Right lobe of liver (tissue), 6 donors: ENCODE measurements around the gene PRR20G. TPM values are rescaled to one million over a fixed set of nuclear protein-coding genes. Genes with fewer than 3 reads are reported as not detected.

Experiments
- ATAC-seq, 4 donors: fragments of 200-7000 bp; cut with Tn5 transposase; one replicate each; pipeline ENCODE4 v1.9.1; 2020; ENCODE audit warnings: mild to moderate bottlenecking in 4 of 4, moderate library complexity in 4 of 4
- DNase-seq, 3 donors: peaks; one replicate each; pipeline ENCODE4 v3.0.0-alpha.2; 2020
- H3K27ac ChIP-seq, 3 donors: fragments of 200-600 bp; one replicate each; pipeline ENCODE4 v1.8.0; 2022
- H3K27me3 ChIP-seq, 2 donors: fragments of 200-600 bp; one replicate each; pipeline ENCODE4 v1.8.0; 2022
- H3K36me3 ChIP-seq, 4 donors: fragments of 200-600 bp; sonication (generic) in 1 of 4; one replicate each; pipeline versions ENCODE4 v1.5.1 to v1.8.0; 2017 to 2022; ENCODE audit warnings: control low read depth in 1 of 4
- H3K4me1 ChIP-seq, 4 donors: fragments of 200-600 bp; sonication (generic) in 1 of 4; one replicate each; pipeline versions ENCODE4 v1.5.1 to v1.8.0; 2017 to 2022; ENCODE audit warnings: control low read depth in 1 of 4
- H3K4me3 ChIP-seq, 3 donors: fragments of 200-600 bp; one replicate each; pipeline ENCODE4 v1.8.0; 2022
- H3K9me3 ChIP-seq, 4 donors: fragments of 200-600 bp; sonication (generic) in 1 of 4; one replicate each; pipeline versions ENCODE4 v1.5.1 to v1.8.0; 2017 to 2022; ENCODE audit warnings: control low read depth in 1 of 4
- POLR2A ChIP-seq: fragments of 450-650 bp; IDR thresholded peaks from one replicate; pipeline ENCODE4 v1.6.1; 2017; ENCODE audit warnings: antibody characterized with exemption, mild to moderate bottlenecking
- WGBS: methylation state at CpG from one replicate; pipeline ENCODE4 v1.1.6; 2018; ENCODE audit warnings: low coverage, low lambda C conversion rate; ENCODE audit not compliant: insufficient coverage; ENCODE audit errors: missing lambda C conversion rate; 5-methylcytosine and 5-hydroxymethylcytosine counted together
- intact Hi-C, 2 donors: fragments of 100-400 bp; cut with DNase I; formaldehyde crosslinking; loops; one replicate each; pipeline versions ENCODE4 v1.11.2 to v1.14.1; 2022
- total RNA-seq, 6 experiments: library from RNA; depleted of rRNA in 2 of 6; stranded (reverse); fragments of >200 nt in 2 of 6; fragmentation: NEBNext Ultra II Directional in 3 of 6; extraction: Animal tissue kit (Norgen Biotek cat#: 25700) in 3 of 6; gene quantifications; one replicate each; pipeline versions ENCODE4 v1.1.0 to v1.2.4, GENCODE V29; 2016 to 2023
- TF ChIP-seq, protein P1 (sequence below), 4 donors: fragments of 200-600 bp in 3 of 4; fragments of 450-650 bp in 1 of 4; IDR thresholded peaks; one replicate each; pipeline versions ENCODE4 v1.5.1 to v1.8.0; 2016 to 2022; ENCODE audit warnings: antibody characterized with exemption in 4 of 4, mild to moderate bottlenecking in 2 of 4
- donor health status: DM: no; HTN: yes; CAD: no.
- donor health status: DM: no; HTN: no; CAD: no.
- donor health status: DM: no; HTN: no; CAD: no.
- donor health status: DM: no; HTN: yes; CAD: no.
- donor health status: DM: no; HTN: yes; CAD: no.

The PRR20G gene
- total RNA-seq, 6 experiments from 2014 or later: not detected

DNA sequence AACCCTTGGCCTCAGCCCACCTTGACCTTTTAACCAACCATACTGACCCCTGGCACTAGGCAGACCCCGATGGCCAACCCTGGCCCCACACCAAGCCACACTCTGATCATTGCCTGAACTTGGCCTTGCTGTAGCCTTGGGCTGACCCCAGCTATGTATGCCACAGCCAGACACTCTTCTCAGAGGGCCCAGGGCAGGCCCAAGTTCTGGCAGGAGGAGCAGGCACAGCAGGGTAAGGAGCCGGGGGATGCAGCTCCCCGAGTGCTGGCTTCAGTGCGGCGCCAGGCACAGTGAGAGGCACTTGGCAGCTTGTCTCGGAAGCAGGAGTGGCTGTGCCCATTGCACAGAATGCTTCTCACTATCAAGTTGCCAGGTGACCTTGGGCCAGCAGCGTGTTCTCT is 22.3 kb downstream of the PRR20G start:
- ATAC-seq: no peak
- TF ChIP-seq, protein P1, sequence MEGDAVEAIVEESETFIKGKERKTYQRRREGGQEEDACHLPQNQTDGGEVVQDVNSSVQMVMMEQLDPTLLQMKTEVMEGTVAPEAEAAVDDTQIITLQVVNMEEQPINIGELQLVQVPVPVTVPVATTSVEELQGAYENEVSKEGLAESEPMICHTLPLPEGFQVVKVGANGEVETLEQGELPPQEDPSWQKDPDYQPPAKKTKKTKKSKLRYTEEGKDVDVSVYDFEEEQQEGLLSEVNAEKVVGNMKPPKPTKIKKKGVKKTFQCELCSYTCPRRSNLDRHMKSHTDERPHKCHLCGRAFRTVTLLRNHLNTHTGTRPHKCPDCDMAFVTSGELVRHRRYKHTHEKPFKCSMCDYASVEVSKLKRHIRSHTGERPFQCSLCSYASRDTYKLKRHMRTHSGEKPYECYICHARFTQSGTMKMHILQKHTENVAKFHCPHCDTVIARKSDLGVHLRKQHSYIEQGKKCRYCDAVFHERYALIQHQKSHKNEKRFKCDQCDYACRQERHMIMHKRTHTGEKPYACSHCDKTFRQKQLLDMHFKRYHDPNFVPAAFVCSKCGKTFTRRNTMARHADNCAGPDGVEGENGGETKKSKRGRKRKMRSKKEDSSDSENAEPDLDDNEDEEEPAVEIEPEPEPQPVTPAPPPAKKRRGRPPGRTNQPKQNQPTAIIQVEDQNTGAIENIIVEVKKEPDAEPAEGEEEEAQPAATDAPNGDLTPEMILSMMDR (IDR thresholded peaks at IDR 0.05): no peak
- no peak for TF ChIP-seq POLR2A
- no peak for DNase-seq
- no peak overlapping the region for H3K4me3 ChIP-seq
- no peak overlapping the region for H3K27ac ChIP-seq
- WGBS: 68% methylated on average over 2 of the region's 7 CpGs
- intact Hi-C loops: no loop called here
- H3K36me3 ChIP-seq: no peaks in the 10 kb centered on the region
- no peaks in the 10 kb centered on the region for H3K4me1 ChIP-seq
- no peaks in the 10 kb centered on the region for H3K27me3 ChIP-seq
- H3K9me3 ChIP-seq: no peaks in the 10 kb centered on the region

DNA sequence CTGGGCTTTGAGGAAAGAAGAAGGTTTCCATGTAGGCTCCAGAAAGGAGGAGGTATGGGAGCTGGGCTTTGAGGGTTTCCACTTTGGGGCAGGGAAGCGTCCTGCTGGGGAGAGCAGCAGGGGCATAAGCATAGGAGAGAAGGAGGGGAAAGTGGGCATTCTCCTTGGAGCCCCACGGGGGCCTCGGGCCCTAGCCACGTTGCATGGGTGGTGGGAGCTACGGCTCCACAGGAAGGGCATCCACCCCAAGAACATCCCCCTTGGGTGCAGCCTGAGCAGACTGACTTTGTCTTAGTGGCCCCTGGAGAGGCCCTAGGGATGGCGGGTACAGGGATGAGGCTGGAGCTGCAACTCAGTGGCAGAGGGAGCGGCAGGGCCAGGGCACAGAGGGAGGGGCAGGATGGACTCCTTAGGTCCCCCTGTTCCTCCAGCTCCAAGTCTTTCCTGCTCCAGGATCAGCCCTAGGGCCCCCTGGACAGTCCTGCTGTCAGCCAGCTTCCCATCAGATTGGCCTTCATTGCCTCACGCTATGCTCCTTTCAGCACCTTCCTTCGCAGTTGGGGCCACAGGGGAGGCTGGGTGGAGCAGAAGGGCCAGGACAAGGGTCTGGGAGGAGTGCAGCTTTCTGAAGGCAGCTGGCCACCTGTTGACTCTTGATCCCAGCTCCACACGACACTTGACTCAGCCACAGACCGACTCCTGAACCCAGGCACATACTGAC is 22.9 kb downstream of the PRR20G start:
- DNase-seq (no peak), ATAC-seq (no peak)
- Histone ChIP-seq H3K36me3 (no peaks in the 10 kb centered on the region), H3K27ac (no peak overlapping the region), H3K4me1 (no peaks in the 10 kb centered on the region), H3K4me3 (no peak overlapping the region), H3K9me3 (no peaks in the 10 kb centered on the region), H3K27me3 (no peaks in the 10 kb centered on the region)
- 57% methylated on average over 5 of the region's 11 CpGs for WGBS
- TF ChIP-seq, protein P1 (IDR thresholded peaks at IDR 0.05): no peak
- no peak for TF ChIP-seq POLR2A
- intact Hi-C loops: no loop called here

GRCh38 chr3:127264292-127264691 is 23.6 kb downstream of the PRR20G start:
- ATAC-seq: no peak
- no peak overlapping the region for H3K27ac ChIP-seq
- DNase-seq: no peak
- 65% methylated on average over 4 of the region's 5 CpGs for WGBS
- intact Hi-C loops: no loop called here
- no peak overlapping the region for H3K4me3 ChIP-seq
- H3K36me3 ChIP-seq: no peaks in the 10 kb centered on the region
- no peaks in the 10 kb centered on the region for H3K9me3 ChIP-seq
- no peak for TF ChIP-seq POLR2A
- TF ChIP-seq, protein P1 (IDR thresholded peaks at IDR 0.05): no peak
- H3K27me3 ChIP-seq: no peaks in the 10 kb centered on the region
- no peaks in the 10 kb centered on the region for H3K4me1 ChIP-seq

- Histone ChIP-seq H3K9me3 (no peaks in the 10 kb centered on the region), H3K27ac (no peak overlapping the region), H3K27me3 (no peaks in the 10 kb centered on the region), H3K4me1 (no peaks in the 10 kb centered on the region), H3K4me3 (no peak overlapping the region), H3K36me3 (no peaks in the 10 kb centered on the region)
- 33% methylated on average over 1 of the region's 9 CpGs for WGBS
- TF ChIP-seq, protein P1 (IDR thresholded peaks at IDR 0.05): no peak
- no peak for TF ChIP-seq POLR2A
- DNase-seq: no peak
- no peak for ATAC-seq
- intact Hi-C loops: no loop called here
Observed at GRCh38 chr3:127263586-127264231, 24.1 kb downstream of the PRR20G start.
